DND-41 (cell line): ENCODE results near the gene MLH1.

Experiments used
- ATAC-seq: fragments of 200-7000 bp; cut with Tn5 transposase; 3 replicates; pipeline ENCODE4 v1.9.1; 2021; ENCODE audit warnings: low read depth; ENCODE audit not compliant: insufficient read depth
- DNase-seq: peaks from one replicate; pipeline ENCODE4 v3.0.0-alpha.2; 2020
- H2AFZ ChIP-seq: 2 replicates; pipeline ENCODE4 v1.6.0; 2012; ENCODE audit warnings: low read depth, low read length
- H3K27ac ChIP-seq: 2 replicates; pipeline ENCODE4 v1.5.1; 2012; ENCODE audit warnings: low read length, inconsistent platforms
- H3K27me3 ChIP-seq: fragments of 200-600 bp; sonication (generic); 2 replicates; pipeline ENCODE4 v1.6.0; 2012; ENCODE audit warnings: low read length, mild to moderate bottlenecking, inconsistent platforms; ENCODE audit not compliant: insufficient read depth, poor library complexity
- H3K36me3 ChIP-seq: 2 replicates; pipeline ENCODE4 v1.5.1; 2012; ENCODE audit warnings: low read length, inconsistent platforms; ENCODE audit not compliant: insufficient read depth
- H3K4me1 ChIP-seq: 2 replicates; pipeline ENCODE4 v1.5.1; 2012; ENCODE audit warnings: mild to moderate bottlenecking, low read length; ENCODE audit not compliant: insufficient read depth
- H3K4me2 ChIP-seq: 2 replicates; pipeline ENCODE4 v1.6.0; 2012; ENCODE audit warnings: mild to moderate bottlenecking, moderate library complexity, low read length, inconsistent platforms; ENCODE audit not compliant: insufficient read depth
- H3K4me3 ChIP-seq, 2 experiments: fragments of 200-600 bp in 1 of 2; shearing (Covaris generic) in 1 of 2; 2 replicates each; pipeline ENCODE4 v1.5.1; 2012 to 2016; ENCODE audit warnings: inconsistent platforms in 2 of 2, low read length in 2 of 2, mild to moderate bottlenecking in 2 of 2, low read depth in 1 of 2, moderate library complexity in 1 of 2
- H3K79me2 ChIP-seq: 2 replicates; pipeline ENCODE4 v1.6.0; 2012; ENCODE audit warnings: low read length, inconsistent platforms; ENCODE audit not compliant: insufficient read depth
- H3K9ac ChIP-seq: 2 replicates; pipeline ENCODE4 v1.6.0; 2012; ENCODE audit warnings: low read depth, mild to moderate bottlenecking, inconsistent platforms, low read length, moderate library complexity
- H3K9me3 ChIP-seq: 2 replicates; pipeline ENCODE4 v1.5.1; 2012; ENCODE audit warnings: low read length, moderate library complexity, mild to moderate bottlenecking, inconsistent platforms; ENCODE audit not compliant: insufficient read depth, severe bottlenecking
- H4K20me1 ChIP-seq: 2 replicates; pipeline ENCODE4 v1.6.0; 2012; ENCODE audit warnings: low read length; ENCODE audit not compliant: insufficient read depth
- CTCF ChIP-seq: IDR thresholded peaks from 2 replicates; pipeline ENCODE4 v1.5.1; 2012; ENCODE audit warnings: borderline replicate concordance, low read length, moderate library complexity, mild to moderate bottlenecking; ENCODE audit not compliant: poor library complexity, severe bottlenecking; ENCODE audit errors: extremely low read depth
- EZH2 ChIP-seq: IDR thresholded peaks from 3 replicates; pipeline ENCODE4 v1.6.1; 2012; ENCODE audit warnings: borderline replicate concordance, low read depth, mild to moderate bottlenecking, moderate library complexity, low read length, inconsistent platforms; ENCODE audit not compliant: severe bottlenecking

The MLH1 gene

GRCh38 chr3:36972163-36972562 is 21.2 kb upstream of the MLH1 start:
- ATAC-seq (no peak), DNase-seq (no peak)
- Histone ChIP-seq H3K4me1 (peaks cover 38% of the 10 kb centered on the region), H3K27me3 (no peaks in the 10 kb centered on the region), H3K4me2 (no peak overlapping the region), H3K9me3 (no peaks in the 10 kb centered on the region), H4K20me1 (no peaks in the 10 kb centered on the region), H3K36me3 (no peaks in the 10 kb centered on the region), H3K4me3 (no peak overlapping the region), H3K27ac (no peak overlapping the region), H2AFZ (no peak overlapping the region), H3K79me2 (no peaks in the 10 kb centered on the region), H3K9ac (no peak overlapping the region)
- TF ChIP-seq EZH2 (no peak), CTCF (no peak)

GRCh38 chr3:36973139-36973538 is 20.2 kb upstream of the MLH1 start:
- Histone ChIP-seq H3K9me3 (no peaks in the 10 kb centered on the region), H3K4me2 (no peak overlapping the region), H3K27ac (no peak overlapping the region)

GRCh38 chr3:36981006-36981405 is 12.3 kb upstream of the MLH1 start:
- Histone ChIP-seq H3K79me2 (no peaks in the 10 kb centered on the region), H3K27me3 (no peaks in the 10 kb centered on the region), H3K36me3 (peaks cover 29% of the 10 kb centered on the region), H2AFZ (no peak overlapping the region), H3K4me3 (no peak overlapping the region), H3K4me1 (no peaks in the 10 kb centered on the region), H4K20me1 (no peaks in the 10 kb centered on the region), H3K27ac (no peak overlapping the region), H3K4me2 (no peak overlapping the region), H3K9ac (no peak overlapping the region), H3K9me3 (no peaks in the 10 kb centered on the region)
- no peak for DNase-seq
- ATAC-seq, result no peak
- no peak for TF ChIP-seq CTCF
- TF ChIP-seq EZH2, result no peak

More at GRCh38 chr3:36973139-36973538, 20.2 kb upstream of the MLH1 start:
- Histone ChIP-seq H3K4me1 (peaks cover 38% of the 10 kb centered on the region), H3K9ac (no peak overlapping the region), H3K79me2 (no peaks in the 10 kb centered on the region), H4K20me1 (no peaks in the 10 kb centered on the region), H3K4me3 (no peak overlapping the region), H3K36me3 (no peaks in the 10 kb centered on the region), H3K27me3 (no peaks in the 10 kb centered on the region), H2AFZ (no peak overlapping the region)
- TF ChIP-seq EZH2 (no peak), CTCF (no peak)
- ATAC-seq, result no peak
- DNase-seq, result no peak

- Histone ChIP-seq H3K9ac (no peak overlapping the region), H3K27me3 (no peaks in the 10 kb centered on the region), H4K20me1 (peaks cover 35% of the 10 kb centered on the region; the same call in 1 of the 2 replicates), H3K36me3 (peaks cover 82% of the 10 kb centered on the region), H3K4me2 (peak overlapping the region; percentile 90; the same call in 1 of the 2 replicates), H3K27ac (no peak overlapping the region), H3K4me1 (peaks cover 48% of the 10 kb centered on the region), H3K79me2 (peaks cover 56% of the 10 kb centered on the region), H2AFZ (no peak overlapping the region), H3K9me3 (no peaks in the 10 kb centered on the region), H3K4me3 (no peak overlapping the region)
- ATAC-seq (no peak), DNase-seq (no peak)
- no peak for TF ChIP-seq CTCF
- no peak for TF ChIP-seq EZH2
These were observed 5.0 kb upstream of the MLH1 start for GRCh38 chr3:36988356-36988755.
